GM18870 (cell line): ENCODE data around the gene B9D1.

Source experiments
- ATAC-seq: cut with Tn5 transposase; IDR thresholded peaks from one replicate; pipeline ENCODE4 v1.9.1; 2021; ENCODE audit warnings: moderate library complexity; ENCODE audit not compliant: unreplicated experiment

B9D1 gene

DNA sequence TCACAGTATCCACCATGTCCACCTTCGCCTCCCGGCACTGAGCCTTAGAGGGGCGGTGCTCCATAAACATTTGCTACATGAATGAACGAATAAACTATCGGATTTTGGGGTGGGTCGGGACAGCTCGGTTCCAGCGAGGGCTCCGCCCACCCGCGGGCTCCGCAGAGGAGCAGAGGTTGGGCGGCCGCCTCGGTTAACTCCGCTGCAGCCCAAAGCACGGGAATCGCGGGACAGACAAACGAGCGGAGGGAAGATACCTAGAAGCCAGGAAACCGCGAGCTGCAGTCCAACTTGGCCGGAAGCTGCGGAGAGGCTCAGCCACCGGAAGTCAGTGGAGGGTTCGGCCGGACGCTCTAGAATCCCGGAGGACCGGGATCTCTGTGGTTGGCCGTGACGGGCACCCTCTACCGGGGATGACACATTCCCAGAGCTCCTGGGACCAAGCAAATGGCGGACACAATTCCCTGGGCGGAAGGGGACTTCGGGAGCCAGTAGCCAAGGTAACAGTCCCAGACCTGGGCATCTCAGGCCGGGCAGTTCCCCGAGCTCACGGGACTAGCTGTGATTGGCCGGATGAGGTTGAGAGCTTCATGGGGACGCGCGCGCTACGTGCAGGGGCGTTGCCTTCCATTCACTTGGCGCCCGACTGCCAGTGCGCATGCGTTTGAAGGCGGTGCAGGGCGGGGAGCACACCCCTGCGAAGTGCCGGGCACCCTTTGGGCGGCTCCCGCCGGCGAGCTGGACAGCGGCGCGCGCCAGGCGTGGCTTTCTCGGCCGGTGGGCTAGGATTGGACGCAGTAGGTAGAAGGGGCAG is 15.3 kb upstream of the B9D1 start:
- ATAC-seq = peak; percentile 88

DNA sequence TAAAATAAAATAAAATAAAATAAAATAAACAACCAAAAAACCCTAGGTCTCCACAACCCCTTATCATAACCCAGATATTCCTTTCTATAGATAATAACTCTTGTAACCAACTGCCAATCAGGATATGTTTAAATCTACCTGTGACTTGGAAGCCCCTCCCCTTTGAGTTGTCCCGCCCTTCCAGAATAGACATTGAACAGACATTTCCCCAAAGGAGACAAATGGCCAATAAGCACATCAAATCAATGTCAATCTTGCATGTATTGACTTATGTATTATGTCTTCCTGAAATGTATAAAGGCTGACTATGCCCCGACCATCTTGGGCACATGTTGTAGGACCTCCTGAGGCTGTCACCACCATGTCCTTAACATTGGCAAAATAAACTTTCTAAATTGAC is 14.3 kb upstream of the B9D1 start:
- no peak for ATAC-seq

DNA sequence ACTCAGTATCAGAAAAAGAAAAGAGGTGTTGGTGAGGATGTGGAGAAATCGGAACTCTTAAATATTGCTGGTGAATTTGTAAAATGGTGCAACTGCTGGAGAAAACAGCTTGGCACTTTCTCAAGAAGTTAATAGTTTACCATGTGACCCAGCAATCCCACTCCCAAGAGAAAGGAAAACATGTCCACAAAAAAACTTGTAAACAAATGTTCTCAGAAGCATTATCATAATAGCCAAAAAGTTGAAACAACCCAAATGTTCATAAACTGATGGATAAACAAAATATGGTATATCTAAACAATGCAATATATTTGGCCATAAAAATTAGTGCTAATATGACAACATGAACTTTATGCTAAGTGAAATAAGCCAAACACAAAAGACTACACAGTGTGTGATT is 13.2 kb upstream of the B9D1 start:
- no peak for ATAC-seq

DNA sequence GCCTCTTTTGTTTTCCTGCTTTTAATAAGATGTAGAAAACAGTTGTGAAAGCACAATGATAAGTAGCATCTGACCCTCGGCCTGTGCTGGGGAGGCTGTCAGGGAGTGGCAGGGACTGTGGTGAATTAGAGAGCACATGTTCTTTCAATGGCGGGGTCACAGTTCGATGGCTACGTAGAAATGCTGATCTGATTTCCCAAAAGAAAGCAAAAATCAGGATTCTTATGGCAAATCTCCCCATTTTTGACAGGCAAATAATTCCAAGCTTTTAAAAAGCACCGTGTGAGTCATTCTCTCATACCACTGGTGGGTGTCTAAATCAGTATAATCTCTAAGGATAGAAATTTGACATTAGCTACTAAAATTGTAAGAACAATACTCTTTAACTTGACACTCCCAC is 11.6 kb upstream of the B9D1 start:
- no peak for ATAC-seq

DNA sequence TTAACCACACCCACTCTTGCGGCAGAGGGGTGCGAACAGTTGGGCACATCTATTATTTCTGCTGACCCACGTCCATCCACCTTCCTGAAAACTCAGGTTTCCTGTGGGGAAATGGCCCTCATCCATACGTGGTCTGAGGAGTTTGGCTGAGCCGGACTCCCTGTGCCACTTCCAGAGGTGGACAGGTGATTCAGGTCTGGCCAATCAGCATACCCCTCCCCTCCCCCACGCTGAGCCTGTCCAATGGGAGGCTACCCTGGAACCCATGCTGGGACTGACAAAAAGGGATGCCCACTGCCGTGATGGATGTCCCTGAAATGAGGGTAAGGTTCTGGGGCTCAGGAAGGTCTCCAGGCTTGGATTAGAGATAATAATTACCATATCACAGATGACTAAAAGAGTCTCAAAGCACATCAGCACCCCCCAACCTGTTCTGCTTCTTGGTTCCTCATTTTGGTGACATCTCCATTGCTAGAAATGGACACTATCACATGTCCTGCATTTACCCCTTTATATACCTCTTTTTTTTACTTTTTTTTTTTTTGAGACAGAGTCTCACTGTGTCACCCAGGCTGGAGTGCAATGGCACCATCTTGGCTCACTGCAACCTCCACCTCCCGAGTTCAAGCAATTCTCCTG is 10.5 kb upstream of the B9D1 start:
- no peak for ATAC-seq

DNA sequence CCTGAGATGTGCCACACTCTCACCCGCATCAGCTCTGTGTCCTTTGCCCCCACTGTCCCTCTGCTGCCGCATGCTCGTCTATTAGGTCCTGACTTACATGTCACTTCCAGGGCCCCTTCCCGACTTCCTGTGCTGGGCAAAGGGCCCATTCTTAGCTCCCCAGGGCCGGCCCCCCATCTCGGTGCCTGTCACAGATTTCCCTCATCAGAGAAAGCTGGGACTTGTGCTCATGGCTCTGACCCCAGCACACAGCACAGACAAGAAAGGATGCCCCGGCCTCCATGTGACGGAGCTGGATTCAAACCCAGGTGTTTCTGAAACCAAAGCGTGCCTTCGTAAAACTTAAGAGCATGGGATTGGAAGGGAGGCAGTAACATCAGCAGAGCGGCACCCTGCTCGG is 9.9 kb upstream of the B9D1 start:
- ATAC-seq = no peak

DNA sequence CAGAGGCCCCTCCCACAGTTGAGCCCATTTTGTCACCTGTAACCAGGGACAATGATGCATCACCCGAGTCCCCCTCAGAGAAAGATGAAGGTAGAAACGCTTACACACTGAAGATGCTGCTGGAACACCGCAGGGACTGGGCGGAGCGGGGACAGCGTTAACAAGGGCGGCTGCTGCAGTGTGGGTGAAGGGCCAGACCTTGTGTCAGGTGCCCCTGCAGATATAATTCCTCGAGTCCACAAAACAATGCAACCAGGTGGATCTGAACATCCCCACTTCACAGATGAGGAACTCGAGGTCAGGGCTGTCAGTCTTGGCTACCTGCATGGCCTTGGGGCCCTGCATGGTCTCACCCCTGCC is 9.5 kb upstream of the B9D1 start:
- no peak for ATAC-seq

DNA sequence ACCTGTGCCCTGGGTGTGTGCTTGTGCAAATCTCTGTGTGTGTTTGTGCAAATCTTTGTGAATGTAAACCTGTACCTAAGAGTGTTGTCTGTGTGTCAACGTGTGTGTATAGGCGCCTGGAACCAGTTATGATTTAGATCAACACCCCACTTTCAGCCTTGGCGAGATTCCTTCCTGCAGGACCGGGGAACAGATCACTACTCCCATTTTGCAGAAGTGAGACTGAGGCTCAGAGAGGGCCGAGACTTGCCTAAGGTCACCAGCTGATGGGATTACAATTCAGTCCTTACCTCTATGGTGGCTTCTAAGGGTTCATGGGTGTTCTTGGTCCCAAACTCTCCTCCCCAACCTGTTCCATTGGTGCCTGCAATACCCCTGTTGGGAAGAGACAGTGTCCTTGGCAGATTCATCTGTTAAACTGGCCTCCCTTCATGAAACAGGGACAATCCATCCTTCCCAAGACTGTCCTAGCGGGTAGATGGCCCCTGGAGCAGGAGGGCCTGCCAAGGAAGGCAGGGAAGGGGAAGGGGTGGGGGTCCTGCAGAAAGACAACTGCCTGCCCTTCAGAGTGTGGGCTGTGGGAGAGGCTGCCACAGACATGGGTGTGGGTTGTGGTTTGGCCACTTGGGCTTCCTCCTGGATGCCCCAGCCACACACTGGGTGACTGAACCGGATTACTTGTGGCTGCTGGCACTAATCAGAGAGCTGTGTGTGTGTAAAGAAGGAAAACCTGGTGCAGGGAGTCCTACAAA is 8.9 kb upstream of the B9D1 start:
- ATAC-seq = no peak

DNA sequence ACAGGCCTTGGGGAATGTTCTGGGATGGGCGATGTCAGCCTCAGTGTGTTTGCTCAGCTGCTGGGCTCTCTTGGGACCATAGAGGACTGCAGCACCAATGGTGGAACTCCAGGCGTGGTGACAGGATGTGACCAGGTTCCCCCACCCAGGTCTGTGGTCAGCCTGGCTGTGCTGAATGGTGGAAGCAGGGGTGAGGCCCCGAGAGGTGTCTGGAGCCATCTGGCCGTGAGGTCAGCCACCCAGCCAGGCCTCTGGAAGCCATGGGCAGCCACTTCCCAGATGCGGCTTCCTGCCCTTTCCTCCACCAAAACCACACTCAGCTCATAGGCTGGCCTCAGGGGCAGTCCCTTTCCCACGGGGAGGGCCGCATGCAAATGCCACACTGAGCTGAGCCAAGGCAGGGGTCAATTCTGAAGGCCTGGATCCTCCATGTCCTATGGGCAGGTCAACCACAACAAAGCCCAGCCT is 8.0 kb upstream of the B9D1 start:
- ATAC-seq = no peak

DNA sequence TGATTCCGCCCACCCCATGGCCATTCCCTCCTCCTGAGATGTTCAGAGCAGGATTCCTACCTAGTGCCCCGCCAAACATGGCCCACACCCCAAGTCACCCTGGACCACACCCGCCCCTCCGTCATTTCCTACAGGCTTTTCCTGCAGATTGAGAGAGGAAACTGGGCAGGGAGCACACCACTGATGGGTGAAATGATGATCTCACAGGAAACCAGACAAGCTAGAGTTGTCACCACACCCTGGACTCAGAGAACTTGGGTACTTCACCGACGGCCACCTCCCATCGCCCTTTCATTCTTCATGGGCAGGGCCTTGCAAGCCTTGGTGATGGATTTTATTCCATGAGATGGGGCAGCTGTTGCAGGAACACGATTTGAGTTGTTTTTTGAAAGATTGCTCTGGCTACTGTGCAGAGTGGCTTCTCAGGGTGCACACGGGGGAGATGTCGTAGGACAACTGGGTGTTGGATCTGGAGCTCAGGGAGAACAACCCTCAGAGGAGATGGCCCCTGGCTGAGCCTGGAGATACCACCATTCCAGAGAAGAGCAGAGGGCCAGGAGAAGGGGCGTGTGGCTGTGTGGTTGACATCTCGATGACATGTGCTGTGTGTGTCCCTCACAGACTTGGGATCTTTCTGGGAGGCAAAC is 7.4 kb upstream of the B9D1 start:
- no peak for ATAC-seq

DNA sequence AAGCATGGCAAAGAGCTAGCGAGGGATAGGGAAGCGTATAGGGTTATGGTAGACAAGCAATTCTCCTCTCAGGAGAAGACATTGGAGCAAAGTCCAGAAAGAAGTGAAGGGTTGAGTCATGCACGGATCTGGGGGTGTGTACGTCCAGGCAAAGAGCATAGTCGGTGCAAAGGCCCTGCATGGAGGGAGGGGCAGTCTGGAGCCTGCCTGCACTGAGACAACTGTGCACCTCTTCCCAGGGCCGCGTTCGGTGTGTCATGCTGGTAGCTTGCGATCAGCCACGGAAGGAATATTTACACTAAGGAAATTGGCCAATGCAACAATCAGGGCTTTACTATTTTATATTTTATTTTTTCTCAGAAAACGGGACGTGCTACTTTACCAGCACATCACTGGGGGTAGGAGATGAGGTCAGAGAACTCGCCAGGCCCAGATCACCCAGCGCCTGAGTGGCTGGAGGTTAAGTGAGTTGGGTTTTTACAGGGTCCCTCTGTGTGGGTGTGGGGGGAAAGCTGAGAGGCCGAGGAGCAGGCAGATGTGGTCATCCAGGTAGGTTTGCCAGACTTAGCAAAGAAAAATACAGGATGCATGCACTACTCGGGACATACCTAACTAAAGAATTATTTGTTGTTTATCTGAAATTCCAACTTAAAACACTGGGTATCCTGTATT is 6.7 kb upstream of the B9D1 start:
- no peak for ATAC-seq

DNA sequence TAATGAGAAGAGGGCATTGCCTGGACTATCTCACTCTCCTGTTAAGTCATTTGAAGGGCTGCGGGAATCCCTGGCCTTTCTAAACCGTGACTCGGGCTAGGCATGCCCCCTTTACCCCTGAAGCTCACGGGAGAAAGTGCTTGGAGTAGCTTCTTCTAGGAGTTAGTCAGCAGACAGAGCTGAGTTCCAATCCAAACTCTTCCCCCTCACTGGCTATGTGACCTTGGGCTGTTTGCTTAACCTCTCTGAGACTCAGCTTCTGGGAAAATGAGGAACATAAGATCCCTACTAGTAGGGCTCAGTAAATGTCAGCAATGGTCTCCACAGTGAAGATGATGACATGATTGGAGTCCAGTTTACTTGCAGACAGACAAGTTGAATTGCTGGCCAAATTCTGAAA is 5.7 kb upstream of the B9D1 start:
- ATAC-seq = no peak

DNA sequence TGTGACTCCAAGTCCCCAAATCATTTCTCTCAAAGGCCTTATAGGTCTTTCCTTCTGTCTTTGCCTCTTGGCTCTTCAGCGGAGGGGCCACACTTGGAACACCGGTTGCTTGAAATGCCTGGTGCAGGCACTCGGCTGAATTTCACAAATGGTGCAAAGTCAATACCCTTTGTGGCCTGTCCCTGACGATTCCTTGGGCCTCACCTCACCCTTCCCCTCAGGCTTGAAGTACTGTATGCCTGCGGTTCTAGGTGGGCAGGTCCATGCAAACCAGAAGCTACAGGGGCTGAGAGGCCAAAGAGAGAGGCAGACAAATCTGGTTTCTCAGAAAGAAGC is 4.1 kb upstream of the B9D1 start:
- no peak for ATAC-seq

DNA sequence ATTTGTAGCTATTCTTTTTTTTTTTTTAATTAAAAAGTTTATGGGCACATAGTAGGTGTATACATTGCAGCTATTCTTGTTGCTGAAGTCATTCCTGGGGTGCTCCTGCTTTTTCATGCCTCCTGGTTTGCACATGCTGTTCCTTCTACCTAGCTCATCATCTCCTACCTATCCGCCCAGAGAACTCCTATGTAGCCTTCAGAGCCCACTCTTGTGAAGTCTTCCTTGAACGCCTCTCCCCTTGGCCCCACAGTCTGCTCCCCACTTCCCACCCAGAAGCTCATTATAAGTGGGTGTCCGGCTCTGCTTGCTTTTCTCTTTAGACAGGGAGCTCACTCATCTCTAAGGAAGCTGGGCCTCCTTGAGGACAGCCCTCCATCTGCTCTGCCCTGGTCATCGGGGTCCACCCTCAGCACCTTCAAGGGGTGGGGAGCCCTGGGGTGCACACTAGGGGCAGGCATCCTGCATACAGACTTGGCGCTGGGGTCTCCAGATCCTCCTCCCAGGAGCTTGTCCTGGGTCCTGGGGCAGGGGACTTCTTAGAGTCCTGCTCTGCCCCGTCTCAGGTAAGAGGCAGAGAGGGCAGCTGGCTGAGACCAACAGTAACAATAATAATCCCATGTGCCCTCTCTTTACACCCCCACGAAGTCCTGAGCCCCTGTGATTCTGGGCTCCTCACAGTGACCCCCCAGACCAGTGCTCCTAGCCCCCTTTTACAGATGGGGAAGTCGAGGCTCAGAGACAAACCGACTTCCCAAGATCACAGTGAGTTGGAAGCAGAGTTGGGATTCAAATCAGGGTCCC is 3.5 kb upstream of the B9D1 start:
- ATAC-seq = no peak

DNA sequence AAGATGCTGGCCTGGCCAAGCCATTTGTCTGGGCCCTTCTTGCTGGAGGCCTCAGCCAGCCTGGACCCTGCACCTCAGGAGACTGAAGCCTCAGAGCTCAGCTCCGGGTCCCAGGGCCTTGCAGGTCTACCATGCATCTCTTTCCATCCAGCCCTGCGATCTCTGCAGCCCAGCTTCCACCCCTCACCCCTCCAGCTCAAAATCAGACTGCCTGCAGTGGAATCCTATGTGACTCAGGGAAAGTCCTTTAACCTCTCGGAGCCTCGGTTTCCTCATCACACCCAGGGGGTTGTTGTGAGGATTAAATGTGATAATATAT is 2.9 kb upstream of the B9D1 start:
- no peak for ATAC-seq

DNA sequence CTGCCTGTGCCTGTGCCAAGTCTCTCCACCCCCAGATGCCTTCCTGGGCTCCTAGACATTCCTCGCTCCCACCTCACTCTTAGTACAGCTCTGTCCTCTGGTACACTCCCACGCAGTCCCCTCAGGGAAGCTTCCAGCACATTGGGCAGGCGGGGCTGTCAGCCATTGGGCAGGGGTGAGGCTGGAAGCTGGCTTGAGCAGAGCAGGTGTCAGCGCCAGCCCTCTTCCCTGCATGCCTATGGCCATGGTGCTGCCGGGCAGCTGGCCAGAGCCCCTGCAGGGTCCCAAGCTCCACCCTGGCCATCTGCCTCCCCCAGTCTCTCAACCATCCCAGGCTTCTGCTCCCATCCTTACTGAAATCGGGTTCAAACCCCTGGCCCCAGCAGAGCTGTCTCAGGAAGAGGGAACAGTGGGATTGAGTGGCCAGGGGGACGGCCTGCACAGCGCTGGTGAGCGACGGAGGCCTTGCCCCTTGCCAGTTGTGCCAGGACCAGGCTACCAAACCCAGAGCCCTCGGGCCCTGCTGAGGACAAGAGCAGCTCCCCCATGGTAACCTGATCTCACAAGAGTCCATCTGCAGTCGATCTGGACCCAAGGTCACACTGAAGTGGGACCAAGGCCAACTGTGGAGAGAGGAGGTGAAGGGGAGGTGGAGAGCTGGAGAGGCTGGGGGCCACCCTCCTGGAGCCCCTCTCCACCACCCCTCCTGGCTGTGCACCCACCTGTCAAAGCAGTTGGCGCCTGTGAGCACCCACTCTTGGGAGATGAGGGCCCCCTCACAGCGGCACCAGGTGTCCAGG is 2.4 kb upstream of the B9D1 start:
- ATAC-seq = no peak

DNA sequence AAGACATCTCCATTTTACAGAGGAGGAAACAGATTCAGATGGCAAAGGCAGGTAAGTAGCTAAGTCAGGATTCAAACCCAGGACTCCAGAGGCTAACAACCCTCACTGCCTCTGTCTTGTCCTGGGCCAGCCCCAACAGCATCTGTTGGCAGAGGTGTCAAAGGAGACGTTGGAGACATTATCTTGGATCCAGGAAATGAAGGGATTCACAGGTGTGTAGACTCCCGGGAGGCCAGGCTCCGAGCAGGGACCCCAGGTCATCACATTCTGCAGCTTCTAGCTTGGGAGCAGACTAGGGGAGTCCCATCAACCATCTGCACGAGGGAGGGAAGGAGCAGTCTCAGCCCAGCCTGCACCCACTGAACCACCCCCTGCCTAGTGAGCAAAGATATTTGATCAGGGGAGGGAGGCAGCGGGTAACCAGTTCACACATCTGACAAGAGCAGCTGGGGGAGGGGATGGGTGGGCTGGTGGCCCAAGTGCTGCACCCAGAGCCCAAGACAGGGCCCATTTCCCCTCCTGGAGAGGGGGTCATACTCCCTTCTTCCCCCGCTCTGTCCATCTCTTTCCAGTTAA is 1.0 kb upstream of the B9D1 start:
- no peak for ATAC-seq

DNA sequence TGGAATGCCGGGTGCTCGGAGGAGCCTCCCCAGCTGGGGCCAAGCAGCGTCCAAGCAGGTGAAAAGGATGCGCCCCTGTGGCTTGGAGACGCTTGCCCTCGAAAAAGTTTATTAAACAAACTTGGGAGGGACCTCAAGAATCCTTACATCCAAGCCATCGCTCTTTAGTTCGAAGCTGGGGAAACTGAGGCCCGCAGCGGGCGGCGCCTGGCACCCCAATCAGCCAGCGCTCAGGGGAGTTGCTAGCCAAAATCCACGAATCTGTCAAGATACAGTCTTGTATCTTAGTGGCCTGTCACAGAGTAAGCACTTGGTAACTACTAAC is 553 bp upstream of the B9D1 start:
- no peak for ATAC-seq

DNA sequence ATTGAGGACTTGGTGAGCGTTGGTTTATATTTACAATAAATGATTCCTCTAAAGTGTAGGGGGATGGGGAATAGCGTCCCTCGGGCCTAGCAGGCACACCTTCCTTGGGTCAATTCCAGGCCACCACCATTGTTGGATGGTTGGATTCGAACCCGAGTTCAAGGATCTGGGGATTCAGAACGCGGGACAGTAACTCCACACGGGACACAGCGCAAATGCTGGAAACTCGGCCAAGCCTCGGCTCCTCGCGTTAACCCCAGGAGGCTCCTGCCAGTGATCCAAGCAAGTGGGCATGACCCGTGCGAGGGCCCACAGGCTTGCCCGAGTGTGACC is 613 bp downstream of the B9D1 start:
- no peak for ATAC-seq

DNA sequence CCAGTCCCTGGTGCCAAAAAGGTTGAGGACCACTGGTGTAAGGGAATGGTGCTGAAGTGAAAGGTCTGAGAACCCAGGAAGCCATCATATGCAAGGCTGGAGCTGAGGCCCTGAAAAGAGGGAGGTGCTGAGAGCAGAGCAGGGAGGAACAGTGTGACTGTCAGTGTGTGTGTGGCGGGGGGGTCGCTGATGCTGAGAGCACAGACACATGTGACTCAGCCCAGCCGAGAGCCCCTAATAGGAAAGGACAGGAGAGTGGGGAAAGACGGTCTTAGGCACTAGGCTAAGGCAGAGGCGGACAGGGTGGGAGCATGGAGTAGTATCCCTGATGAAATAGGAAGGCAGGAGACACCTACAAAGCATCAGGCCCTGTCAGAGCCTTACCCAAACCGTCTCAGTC is 1.2 kb downstream of the B9D1 start:
- no peak for ATAC-seq
